ENCODE data around the gene ELAVL4.

The ELAVL4 gene

GRCh38 chr1:50108497-50109059, at the start of gene ELAVL4:
Gene ELAVL4 (plus strand): TSS chr1:50108920. CDS start chr1:50109190, 270 bp downstream.
- DNase-seq (ENCODE audit: insufficient read length, low spot score) = no peak
- no peak for FAIRE-seq
- no peak for TF ChIP-seq POLR2A (IDR thresholded peaks at IDR 0.05; ENCODE audit: low read depth, low read length)

DNA sequence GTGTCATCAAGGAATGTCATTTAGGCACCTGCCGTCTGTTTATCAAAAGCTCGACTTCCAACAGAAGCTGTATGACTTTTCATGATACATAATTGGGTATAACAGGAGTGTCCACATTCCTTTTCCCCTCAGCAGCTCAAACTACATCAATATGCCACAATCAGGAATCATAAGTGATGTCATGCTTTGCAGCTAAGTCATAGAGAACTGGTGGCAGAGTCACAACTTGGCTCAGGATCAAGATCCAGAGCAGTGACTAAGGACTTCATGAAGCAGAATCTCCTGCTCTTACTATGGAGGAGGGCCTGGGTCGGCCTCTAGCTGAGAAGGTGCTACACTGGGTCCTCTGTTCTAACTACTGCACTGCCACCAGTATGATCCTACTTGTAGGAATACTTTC, 48.4 kb upstream of the ELAVL4 start:
- TF ChIP-seq POLR2A (IDR thresholded peaks at IDR 0.05; ENCODE audit: low read depth, low read length) = no peak
- DNase-seq (ENCODE audit: insufficient read length, low spot score) (no peak), FAIRE-seq (no peak)

- no peak for FAIRE-seq
- DNase-seq (ENCODE audit: insufficient read length, low spot score) = no peak
Observed at GRCh38 chr1:50066806-50067205, 41.9 kb upstream of the ELAVL4 start.

DNA sequence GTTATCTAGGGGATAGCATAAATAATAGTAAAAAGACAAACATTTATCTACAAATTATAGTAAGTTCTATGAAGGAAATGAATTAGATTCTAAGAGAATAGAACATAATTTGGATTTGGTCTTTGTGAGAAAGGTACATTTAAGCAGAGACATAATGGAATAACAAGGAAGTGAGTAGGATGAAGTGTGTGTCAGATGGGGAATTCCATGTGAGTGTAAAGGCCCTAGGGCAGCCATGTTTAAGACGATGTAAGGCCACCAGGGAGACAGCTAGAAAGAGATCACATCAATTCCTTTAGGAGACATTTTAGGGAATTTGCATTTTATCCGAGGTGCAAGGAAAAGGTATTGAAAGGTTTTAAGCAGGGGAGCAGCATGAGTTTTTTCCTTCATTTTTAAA, 33.8 kb upstream of the ELAVL4 start:
- no peak for TF ChIP-seq POLR2A (IDR thresholded peaks at IDR 0.05; ENCODE audit: low read depth, low read length)
- FAIRE-seq = no peak

More at GRCh38 chr1:50066806-50067205, 41.9 kb upstream of the ELAVL4 start:
- no peak for TF ChIP-seq POLR2A (IDR thresholded peaks at IDR 0.05; ENCODE audit: low read depth, low read length)

DNA sequence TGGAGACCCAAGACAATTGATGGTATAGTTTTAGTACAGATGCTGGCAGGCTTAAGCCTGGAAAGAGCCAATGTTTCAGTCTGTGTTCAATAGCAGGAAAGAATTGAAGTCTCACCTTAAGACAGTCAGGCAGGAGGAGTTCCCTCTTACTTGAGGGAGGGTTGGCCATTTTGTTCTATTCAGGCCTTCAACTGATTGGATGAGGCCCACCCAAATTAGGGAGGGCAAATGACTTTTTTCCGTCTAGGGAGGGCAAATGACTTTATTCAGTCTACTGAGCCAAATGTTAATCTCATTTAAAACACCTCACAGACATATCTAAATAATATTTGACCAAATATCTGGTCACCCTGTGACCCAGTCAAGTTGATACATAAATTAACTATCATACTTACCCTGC, 31.4 kb upstream of the ELAVL4 start:
- TF ChIP-seq POLR2A (IDR thresholded peaks at IDR 0.05; ENCODE audit: low read depth, low read length) = no peak
- FAIRE-seq (no peak), DNase-seq (ENCODE audit: insufficient read length, low spot score) (no peak)

More for the DNA sequence above, 33.8 kb upstream of the ELAVL4 start:
- DNase-seq (ENCODE audit: insufficient read length, low spot score) = no peak

GRCh38 chr1:50080904-50081586, 27.7 kb upstream of the ELAVL4 start:
- no peak for TF ChIP-seq POLR2A (IDR thresholded peaks at IDR 0.05; ENCODE audit: low read depth, low read length)
- FAIRE-seq = no peak
- DNase-seq (ENCODE audit: insufficient read length, low spot score) = no peak

DNA sequence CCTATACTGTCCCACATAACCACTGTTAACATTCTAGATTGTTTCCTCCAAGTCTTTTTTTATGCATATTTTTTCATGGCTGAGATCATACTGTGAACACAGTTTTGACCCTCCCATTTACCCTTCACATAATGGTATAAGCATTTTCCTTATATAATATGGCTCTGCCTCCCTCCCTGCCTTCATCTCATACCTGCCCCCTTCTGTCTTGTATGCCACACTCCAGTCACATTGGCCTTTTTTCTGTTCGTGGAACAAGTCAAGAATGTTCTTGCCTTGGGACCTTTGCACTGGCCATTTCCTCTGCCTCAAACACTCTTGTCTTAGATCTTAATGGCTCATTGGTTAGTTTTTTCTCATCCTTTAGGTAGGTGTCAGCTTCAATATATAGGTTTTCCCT, 24.3 kb upstream of the ELAVL4 start:
- DNase-seq (ENCODE audit: insufficient read length, low spot score) = no peak
- no peak for TF ChIP-seq POLR2A (IDR thresholded peaks at IDR 0.05; ENCODE audit: low read depth, low read length)
- no peak for FAIRE-seq

DNA sequence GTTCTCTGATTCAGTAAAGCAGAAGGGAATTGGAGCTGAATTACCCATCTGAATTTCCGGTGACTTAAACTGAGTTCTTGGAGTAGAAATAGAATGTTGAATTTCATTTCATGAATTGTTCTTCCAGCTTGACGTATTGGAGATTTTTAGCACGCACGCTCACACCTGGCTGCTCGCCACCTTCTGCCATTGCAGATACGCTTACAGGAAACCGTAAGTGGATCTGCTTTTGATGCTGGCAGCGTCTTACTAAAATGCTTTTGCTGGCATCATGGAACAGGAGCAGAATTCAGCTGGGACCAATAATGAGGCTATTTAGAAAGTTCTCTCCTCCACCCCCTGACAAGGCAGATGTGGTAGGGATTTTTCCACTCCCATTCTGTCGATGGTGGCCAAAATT, 17.7 kb upstream of the ELAVL4 start:
- no peak for TF ChIP-seq POLR2A (IDR thresholded peaks at IDR 0.05; ENCODE audit: low read depth, low read length)

GRCh38 chr1:50095716-50096115, 13.0 kb upstream of the ELAVL4 start:
- DNase-seq (ENCODE audit: insufficient read length, low spot score) = no peak
- no peak for TF ChIP-seq POLR2A (IDR thresholded peaks at IDR 0.05; ENCODE audit: low read depth, low read length)
- no peak for FAIRE-seq

More for the DNA sequence above, 17.7 kb upstream of the ELAVL4 start:
- no peak for DNase-seq (ENCODE audit: insufficient read length, low spot score)
- FAIRE-seq = no peak

DNA sequence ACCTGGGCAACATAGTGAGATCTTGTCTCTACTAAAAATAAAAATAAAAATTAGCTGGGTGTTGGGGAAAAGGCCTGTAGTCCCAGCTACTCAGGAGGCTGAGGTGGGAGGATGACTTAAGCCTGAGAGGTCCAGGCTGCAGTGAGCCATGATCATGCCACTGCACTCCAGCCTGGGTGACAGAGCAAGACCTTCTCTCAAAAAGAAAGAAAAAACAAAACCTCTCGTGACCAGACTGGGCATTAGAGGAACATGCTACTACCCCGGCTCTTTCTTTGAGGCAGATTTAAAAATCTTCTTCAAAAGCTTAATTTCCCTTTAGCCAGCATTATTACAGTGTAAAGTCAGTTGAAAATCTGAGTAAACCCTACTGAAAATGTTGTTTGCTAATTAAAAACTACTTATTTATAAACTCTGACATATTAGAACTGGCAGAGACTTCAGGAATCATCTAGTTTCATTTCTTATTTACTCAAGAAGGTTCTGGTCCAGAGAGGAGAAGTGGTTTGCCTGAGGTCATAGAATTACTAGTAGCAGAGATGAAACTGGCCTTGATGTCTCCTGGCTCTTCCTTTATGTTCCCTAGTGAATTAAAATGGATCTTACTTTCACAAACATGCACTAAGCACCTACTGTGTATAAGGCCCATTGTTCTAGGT, 11.6 kb upstream of the ELAVL4 start:
- DNase-seq (ENCODE audit: insufficient read length, low spot score) (no peak), FAIRE-seq (no peak)
- no peak for TF ChIP-seq POLR2A (IDR thresholded peaks at IDR 0.05; ENCODE audit: low read depth, low read length)

DNA sequence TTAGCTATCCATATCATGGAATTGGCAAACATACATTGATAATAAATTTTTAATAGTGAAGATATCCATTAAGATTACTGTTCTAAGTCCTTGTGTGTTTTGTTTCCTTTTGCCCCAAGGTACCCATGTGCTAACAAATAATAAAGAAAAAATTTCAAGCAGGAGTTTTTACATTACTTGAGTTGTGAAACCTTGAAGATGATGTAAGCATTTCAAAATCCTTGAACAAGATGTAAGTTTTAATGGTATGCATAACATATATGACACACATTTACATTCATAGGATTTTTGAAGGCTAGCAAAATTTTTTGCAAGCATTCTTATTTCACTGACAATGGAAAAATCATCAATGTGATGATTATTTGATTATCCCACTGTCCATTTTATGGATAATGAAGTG, 10.9 kb upstream of the ELAVL4 start:
- DNase-seq (ENCODE audit: insufficient read length, low spot score) = no peak
- FAIRE-seq = no peak

DNA sequence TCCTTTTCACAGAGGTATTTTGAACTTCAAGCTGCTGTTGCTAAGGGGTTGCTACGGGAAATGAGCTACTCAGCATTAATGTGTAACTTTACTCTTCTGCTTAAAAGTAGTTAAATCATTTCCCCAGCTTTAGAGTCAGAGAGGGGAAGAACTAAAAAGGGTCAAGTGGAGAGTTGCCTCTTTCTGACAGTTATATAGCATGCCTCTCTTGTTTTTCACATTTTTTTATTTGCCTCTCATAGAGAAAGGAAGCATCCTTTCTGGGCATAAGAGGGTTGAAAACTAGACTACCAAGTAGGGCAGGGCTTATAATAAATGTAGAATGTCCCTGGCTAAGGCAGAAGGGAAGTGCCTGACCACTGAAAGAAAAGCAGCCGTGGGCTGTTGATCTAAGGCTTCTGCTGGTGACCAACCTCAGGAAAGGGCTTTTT, 10.1 kb upstream of the ELAVL4 start:
- TF ChIP-seq POLR2A (IDR thresholded peaks at IDR 0.05; ENCODE audit: low read depth, low read length) = no peak
- DNase-seq (ENCODE audit: insufficient read length, low spot score) = no peak

More for the DNA sequence above, 10.9 kb upstream of the ELAVL4 start:
- no peak for TF ChIP-seq POLR2A (IDR thresholded peaks at IDR 0.05; ENCODE audit: low read depth, low read length)

DNA sequence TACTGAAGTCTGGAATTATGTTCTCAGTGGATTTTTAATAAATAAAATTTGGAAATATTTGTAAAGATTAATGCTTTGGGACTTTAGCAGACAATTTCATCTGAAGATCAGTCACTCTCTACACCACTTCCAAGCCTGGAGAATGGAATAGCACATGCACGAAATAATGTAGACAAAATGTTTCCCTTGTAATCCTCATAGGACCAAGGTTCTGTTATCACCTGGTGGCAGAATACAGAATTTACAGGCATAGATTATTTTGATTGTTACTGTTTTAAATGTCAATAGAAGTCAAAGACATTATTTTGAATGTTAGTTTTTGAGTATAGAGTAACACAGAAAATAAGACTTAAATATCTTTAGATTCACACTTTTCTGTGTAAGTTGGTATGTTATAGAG, 9.1 kb upstream of the ELAVL4 start:
- FAIRE-seq = no peak
- no peak for TF ChIP-seq POLR2A (IDR thresholded peaks at IDR 0.05; ENCODE audit: low read depth, low read length)

More for the DNA sequence above, 10.1 kb upstream of the ELAVL4 start:
- FAIRE-seq = no peak

GRCh38 chr1:50103615-50104081, 5.1 kb upstream of the ELAVL4 start:
- no peak for TF ChIP-seq POLR2A (IDR thresholded peaks at IDR 0.05; ENCODE audit: low read depth, low read length)
- DNase-seq (ENCODE audit: insufficient read length, low spot score) (no peak), FAIRE-seq (no peak)

More for the DNA sequence above, 9.1 kb upstream of the ELAVL4 start:
- DNase-seq (ENCODE audit: insufficient read length, low spot score) = no peak

All from H54 (cell line).